Activated CD8-positive, alpha-beta memory T cell treated with anti-CD3 and anti-CD28 coated beads, Interleukin-2, amount 10 ng/mL, durations not matched to agents 7 days and 5 days (primary cell): Measurements from ENCODE around the gene MTOR. TPM values are rescaled to one million over a fixed set of nuclear protein-coding genes. Genes with fewer than 3 reads are reported as not detected.
"Not testable (repeated sequence)": the region's sequence is repeated elsewhere in the genome, so short reads cannot be mapped to it uniquely, and the experiment has no call there.

Experiments used
- ATAC-seq: fragments of 150-1000 bp; cut with Tn5 transposase; one replicate; pipeline ENCODE4 v1.10.0; 2021; ENCODE audit warnings: moderate library complexity
- CTCF ChIA-PET: fragments of 350-600 bp; sonication (Branson Sonifier 250); formaldehyde crosslinking; loops from one replicate; lab custom pipeline; 2021; ENCODE audit warnings: antibody characterized with exemption; lab: Charles Lee
- DNase-seq: peaks from one replicate; pipeline ENCODE4 v3.0.0-alpha.2; 2020
- H3K27ac Mint-ChIP-seq: one replicate; pipeline ENCODE4 v1.8.0; 2021; ENCODE audit warnings: mild to moderate bottlenecking, mixed read lengths
- H3K27me3 Mint-ChIP-seq: one replicate; pipeline ENCODE4 v1.8.0; 2021; ENCODE audit warnings: mixed read lengths
- H3K36me3 Mint-ChIP-seq: one replicate; pipeline ENCODE4 v1.8.0; 2021; ENCODE audit warnings: mild to moderate bottlenecking, mixed read lengths
- H3K4me1 Mint-ChIP-seq: one replicate; pipeline ENCODE4 v1.8.0; 2021; ENCODE audit warnings: mixed read lengths
- H3K4me3 Mint-ChIP-seq: one replicate; pipeline ENCODE4 v1.8.0; 2021; ENCODE audit warnings: mild to moderate bottlenecking, moderate library complexity, mixed read lengths
- H3K9me3 Mint-ChIP-seq: one replicate; pipeline ENCODE4 v1.8.0; 2022; ENCODE audit warnings: low read depth, mixed read lengths
- total RNA-seq, 2 experiments: library from RNA; stranded (reverse); gene quantifications; one replicate each; pipeline ENCODE4 v1.2.3, GENCODE V29; 2021

MTOR gene
- 10 to 100 TPM; 50.1 to 52.0 TPM for total RNA-seq

DNA sequence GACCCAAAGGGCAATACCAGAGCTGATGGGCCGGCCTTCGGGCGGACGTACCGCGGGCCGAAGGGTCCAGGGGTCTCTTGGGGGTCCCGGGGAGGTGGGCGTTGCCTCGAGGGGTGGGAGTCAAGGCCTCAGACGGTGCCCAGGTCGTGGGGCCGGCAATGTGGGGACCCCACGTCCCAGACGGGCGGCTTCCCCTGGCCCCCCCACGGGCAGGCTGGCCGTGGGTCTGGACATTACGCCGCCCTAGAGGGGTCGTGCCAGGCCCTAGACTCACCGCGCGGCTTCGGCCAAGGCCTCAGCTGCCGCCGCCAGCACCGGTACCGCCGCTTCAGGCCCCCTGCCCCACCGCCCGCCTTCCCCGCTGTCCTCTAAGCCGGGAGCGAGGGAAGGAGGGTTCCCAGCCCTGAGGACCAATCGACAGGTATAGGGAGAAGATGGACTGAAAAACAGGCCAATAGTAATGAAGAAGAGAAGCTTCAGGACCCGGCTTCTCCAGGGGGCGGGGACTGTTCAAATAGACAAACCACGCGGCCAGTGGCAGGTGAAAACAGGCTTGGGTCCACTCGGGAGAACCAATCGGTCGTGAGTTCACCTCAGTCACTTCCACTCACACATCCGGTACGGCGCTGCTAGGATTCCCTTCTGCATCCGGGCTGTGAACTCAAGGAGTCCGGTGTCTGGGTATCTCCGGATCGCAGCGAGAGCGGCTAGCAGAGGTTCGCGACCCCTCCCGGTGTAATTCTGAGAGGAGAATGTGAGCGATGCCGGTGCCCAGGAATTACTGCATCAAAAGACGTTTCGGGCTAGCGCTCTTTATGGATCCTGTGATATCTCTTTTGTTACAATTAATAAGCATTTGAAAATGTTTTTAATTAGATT, at the start of gene MTOR:
TSS of gene MTOR (minus strand) at position 381 of the 879 bp plus-strand sequence. CDS start 3,142 bp downstream, outside the sequence.
- peaks cover 25% of the 10 kb centered on the region for H3K4me1 Mint-ChIP-seq
- H3K4me3 Mint-ChIP-seq = peak within 1 kb of the TSS; percentile 89
- no peaks in the 10 kb centered on the region for H3K9me3 Mint-ChIP-seq
- ATAC-seq (peak; percentile 98), DNase-seq (peak; percentile 99)
- H3K27ac Mint-ChIP-seq = peak within 1 kb of the TSS; percentile 82
- H3K36me3 Mint-ChIP-seq = peaks cover 8% of the 10 kb centered on the region
- H3K27me3 Mint-ChIP-seq = no peaks in the 10 kb centered on the region
- CTCF ChIA-PET = interaction anchor here (0.9 to 3.4 kb wide), 12 partner anchors 9 to 474 kb away, joined by 3 to 16 read pairs (median 4); partner anchors contain the start of genes FBXO6 and UBIAD1

DNA sequence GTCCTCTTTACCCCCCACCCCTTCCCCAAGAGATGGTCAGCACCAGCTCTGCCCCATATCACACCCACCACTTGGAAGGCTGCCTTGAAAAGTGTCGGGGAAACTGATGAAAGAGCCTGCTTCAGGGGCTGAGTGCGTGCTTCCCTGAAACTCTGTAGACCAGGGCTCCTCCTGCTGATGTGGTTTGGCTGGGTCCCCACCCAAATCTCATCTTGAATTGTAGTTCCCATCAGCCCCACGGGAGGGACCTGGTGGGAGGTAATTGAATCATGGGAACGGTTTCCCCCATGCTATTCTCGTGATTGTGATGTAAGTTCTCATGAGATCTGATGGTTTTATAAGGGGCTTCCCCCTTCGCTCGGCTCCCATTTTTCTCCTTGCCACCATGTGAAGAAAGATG, 47.0 kb upstream of the MTOR start:
- no peaks in the 10 kb centered on the region for H3K4me1 Mint-ChIP-seq

DNA sequence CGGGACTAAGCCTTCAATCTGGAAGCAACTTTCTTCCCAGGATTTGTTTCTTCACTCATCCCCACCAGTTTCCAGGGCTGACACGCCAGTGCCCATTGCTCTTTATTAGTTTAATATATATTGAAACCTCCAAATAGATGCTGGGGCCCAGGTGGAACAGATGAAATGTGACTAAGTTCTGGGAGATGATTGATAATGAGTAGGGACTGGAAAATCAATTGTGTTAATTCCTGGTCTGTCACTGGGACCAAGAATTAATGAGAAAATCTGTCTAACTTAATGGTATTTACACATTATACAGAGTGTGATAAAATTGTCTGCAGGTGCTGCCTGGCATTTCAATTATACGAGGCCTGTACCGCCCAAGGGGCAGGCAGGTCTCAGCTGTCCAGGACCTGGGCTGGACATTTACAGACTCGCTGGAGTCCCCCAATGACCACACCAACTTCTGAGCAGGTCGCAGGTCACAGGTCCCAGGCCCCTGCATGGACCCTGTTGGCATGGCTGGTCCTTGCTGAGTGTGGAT, 46.4 kb upstream of the MTOR start:
- no peaks in the 10 kb centered on the region for H3K27me3 Mint-ChIP-seq
- no peak overlapping the region for H3K27ac Mint-ChIP-seq
- H3K36me3 Mint-ChIP-seq = no peaks in the 10 kb centered on the region
- DNase-seq = no peak
- H3K9me3 Mint-ChIP-seq = no peaks in the 10 kb centered on the region
- no peak overlapping the region for H3K4me3 Mint-ChIP-seq
- CTCF ChIA-PET = no interaction called here
- no peaks in the 10 kb centered on the region for H3K4me1 Mint-ChIP-seq
- ATAC-seq = no peak

More for the DNA sequence above, 47.0 kb upstream of the MTOR start:
- CTCF ChIA-PET = no interaction called here
- no peak for ATAC-seq
- no peaks in the 10 kb centered on the region for H3K27me3 Mint-ChIP-seq
- H3K9me3 Mint-ChIP-seq = no peaks in the 10 kb centered on the region
- no peaks in the 10 kb centered on the region for H3K36me3 Mint-ChIP-seq
- no peak overlapping the region for H3K27ac Mint-ChIP-seq
- H3K4me3 Mint-ChIP-seq = no peak overlapping the region
- no peak for DNase-seq

DNA sequence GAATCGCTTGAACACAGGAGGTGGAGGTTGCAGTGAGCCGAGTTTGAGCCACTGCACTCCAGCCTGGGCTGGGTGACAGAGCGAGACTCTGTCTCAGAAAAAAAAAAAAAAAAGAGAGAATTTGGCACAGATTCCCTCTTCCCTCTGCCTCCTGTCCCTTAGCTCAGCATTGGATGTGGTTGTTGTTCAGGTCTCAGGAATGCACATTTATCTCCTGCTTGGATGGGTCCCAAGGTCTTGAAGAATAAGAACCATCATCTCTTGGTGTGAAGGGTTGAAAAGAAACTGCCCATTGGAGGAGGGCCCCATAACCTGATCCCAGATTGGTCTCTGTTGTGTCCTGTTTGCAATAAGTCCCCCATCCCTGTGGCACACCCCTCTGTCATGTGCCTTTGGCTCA, 45.5 kb upstream of the MTOR start:
- Mint-ChIP-seq H3K36me3 (no peaks in the 10 kb centered on the region), H3K27ac (no peak overlapping the region), H3K4me3 (no peak overlapping the region), H3K9me3 (no peaks in the 10 kb centered on the region), H3K27me3 (no peaks in the 10 kb centered on the region), H3K4me1 (no peaks in the 10 kb centered on the region)
- CTCF ChIA-PET = no interaction called here
- DNase-seq (no peak), ATAC-seq (no peak)

DNA sequence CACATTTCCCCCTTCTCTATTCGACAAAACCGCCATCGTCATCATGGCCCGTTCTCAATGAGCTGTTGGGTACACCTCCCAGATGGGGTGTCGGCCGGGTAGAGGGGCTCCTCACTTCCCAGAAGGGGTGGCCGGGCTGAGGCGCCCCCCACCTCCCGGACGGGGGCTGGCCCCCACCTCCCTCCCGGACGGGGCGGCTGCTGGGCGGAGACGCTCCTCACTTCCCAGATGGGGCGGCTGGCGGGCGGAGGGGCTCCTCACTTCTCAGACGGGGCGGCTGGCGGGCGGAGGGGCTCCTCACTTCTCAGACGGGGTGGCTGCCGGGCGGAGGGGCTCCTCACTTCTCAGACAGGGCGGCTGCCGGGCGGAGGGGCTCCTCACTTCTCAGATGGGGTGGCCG, 43.2 kb upstream of the MTOR start:
- H3K4me3 Mint-ChIP-seq, CTCF ChIA-PET, H3K27ac Mint-ChIP-seq, H3K4me1 Mint-ChIP-seq, H3K36me3 Mint-ChIP-seq, DNase-seq, H3K27me3 Mint-ChIP-seq, H3K9me3 Mint-ChIP-seq, ATAC-seq: not testable (repeated sequence)

DNA sequence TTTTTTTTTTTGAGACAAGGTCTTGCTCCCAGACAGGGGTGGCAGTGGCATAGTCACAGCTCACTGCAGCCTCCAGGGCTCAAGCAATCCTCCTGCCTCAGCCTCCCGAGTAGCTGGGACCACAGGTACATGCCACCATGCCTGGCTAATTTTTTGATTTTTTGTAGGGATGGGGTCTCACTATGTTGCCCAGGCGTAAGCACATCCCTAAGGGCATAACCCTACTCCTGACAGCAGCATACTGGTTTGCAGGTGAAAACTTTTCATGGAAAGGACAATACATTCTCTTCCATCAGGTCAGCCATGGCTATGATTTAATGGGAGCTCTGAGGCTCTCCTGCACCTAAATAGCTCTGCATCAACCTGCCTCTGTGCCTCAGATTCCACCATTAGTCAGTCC, 40.0 kb upstream of the MTOR start:
- Mint-ChIP-seq H3K4me3 (no peak overlapping the region), H3K27me3 (no peaks in the 10 kb centered on the region), H3K9me3 (no peaks in the 10 kb centered on the region), H3K27ac (no peak overlapping the region), H3K4me1 (peaks cover 8% of the 10 kb centered on the region), H3K36me3 (no peaks in the 10 kb centered on the region)
- CTCF ChIA-PET = interaction anchor here (1.4 kb wide), 1 partner anchor 265 kb away, joined by 4 read pairs; no protein-coding TSS in a partner anchor
- ATAC-seq (no peak), DNase-seq (no peak)

DNA sequence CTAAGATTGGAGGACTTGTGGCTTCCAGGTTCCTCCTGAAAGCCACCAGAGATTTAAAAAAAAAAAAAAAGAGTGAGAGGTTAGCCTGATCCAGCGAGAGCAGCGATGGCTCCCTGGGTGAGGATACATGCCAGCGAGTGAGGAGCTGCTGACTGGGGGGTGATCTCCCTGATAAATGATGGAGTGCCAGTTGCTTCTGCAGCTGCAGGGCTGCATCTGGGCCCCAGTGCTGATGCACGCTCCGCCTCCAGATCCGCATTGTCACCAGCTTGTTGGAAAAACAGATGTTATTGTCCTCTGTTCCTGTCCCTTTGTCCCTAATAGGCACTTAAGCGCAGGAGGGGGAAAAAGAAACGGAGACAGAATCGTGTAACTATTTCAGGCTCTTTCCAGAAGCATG, 39.2 kb upstream of the MTOR start:
- no peak overlapping the region for H3K4me3 Mint-ChIP-seq
- H3K27ac Mint-ChIP-seq = no peak overlapping the region
- no peaks in the 10 kb centered on the region for H3K27me3 Mint-ChIP-seq
- DNase-seq = no peak
- peaks cover 3% of the 10 kb centered on the region for H3K36me3 Mint-ChIP-seq
- CTCF ChIA-PET = no interaction called here
- no peak for ATAC-seq
- no peaks in the 10 kb centered on the region for H3K9me3 Mint-ChIP-seq
- peaks cover 13% of the 10 kb centered on the region for H3K4me1 Mint-ChIP-seq

DNA sequence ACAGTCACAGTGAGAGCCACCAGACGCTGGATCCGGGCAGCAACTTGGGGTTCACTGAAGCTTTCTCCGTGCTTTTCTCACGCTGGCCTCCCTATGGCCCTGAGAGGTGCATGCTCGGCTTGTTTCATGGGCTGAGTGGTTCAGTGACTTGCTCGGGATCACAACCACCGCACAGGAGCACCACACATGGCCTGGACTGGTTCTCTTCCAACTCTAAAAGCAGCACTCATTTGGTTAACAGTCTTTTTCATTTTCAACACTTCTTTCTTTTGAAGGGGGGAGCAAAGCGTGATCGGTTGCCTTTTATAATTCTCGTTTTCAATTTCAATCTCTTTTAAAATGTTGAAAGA, 36.8 kb upstream of the MTOR start:
- H3K4me3 Mint-ChIP-seq = no peak overlapping the region
- DNase-seq (no peak), ATAC-seq (no peak)
- H3K9me3 Mint-ChIP-seq = no peaks in the 10 kb centered on the region
- CTCF ChIA-PET = interaction anchor here (0.6 to 1.3 kb wide), 2 partner anchors 262 to 344 kb away, joined by 3 read pairs; no protein-coding TSS in a partner anchor
- peaks cover 13% of the 10 kb centered on the region for H3K36me3 Mint-ChIP-seq
- H3K4me1 Mint-ChIP-seq = peaks cover 35% of the 10 kb centered on the region
- H3K27me3 Mint-ChIP-seq = no peaks in the 10 kb centered on the region
- no peak overlapping the region for H3K27ac Mint-ChIP-seq

DNA sequence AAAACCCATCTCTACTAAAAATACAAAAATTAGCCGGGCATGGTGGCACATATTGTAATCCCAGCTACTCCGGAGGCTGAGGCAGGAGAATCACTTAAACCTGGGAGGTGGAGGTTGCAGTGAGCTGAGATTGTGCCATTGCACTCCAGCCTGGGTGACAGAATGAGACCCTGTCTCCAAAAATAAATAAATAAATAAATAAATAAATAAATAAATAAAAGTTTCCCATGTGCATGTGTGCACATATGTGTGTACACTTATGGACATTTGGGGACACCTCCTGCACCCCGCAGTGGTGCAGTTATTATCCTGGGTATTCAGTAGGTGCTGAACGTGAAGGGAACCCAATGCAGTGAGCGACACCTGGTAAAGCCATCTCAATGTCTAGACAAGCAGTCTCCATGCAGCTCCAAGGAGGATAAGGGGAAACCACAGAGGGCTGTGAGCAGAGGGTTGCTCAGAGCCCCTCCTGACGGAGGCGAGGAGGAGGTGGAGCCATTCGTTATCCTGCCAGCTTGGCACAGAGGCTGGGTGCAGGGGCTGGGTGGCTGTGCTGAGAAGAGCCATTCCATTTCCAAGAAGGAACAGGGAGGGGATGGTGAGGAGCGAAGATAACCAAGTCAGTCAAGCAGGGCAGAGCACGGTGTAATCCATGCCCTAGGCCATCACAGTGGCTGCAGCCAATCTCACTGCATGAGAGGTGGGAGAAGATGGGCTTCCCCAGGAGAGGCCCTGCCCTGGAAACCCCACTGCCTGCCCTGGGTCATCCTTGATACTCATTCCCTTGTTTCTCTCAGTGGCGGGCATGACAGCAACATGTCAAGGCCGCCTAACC, 36.3 kb upstream of the MTOR start:
- H3K36me3 Mint-ChIP-seq = peaks cover 13% of the 10 kb centered on the region
- no peak for DNase-seq
- no peaks in the 10 kb centered on the region for H3K9me3 Mint-ChIP-seq
- CTCF ChIA-PET = interaction anchor here (1.3 kb wide), 1 partner anchor 261 kb away, joined by 3 read pairs; no protein-coding TSS in a partner anchor
- H3K4me3 Mint-ChIP-seq = no peak overlapping the region
- H3K4me1 Mint-ChIP-seq = peaks cover 35% of the 10 kb centered on the region
- H3K27me3 Mint-ChIP-seq = no peaks in the 10 kb centered on the region
- H3K27ac Mint-ChIP-seq = no peak overlapping the region
- no peak for ATAC-seq

DNA sequence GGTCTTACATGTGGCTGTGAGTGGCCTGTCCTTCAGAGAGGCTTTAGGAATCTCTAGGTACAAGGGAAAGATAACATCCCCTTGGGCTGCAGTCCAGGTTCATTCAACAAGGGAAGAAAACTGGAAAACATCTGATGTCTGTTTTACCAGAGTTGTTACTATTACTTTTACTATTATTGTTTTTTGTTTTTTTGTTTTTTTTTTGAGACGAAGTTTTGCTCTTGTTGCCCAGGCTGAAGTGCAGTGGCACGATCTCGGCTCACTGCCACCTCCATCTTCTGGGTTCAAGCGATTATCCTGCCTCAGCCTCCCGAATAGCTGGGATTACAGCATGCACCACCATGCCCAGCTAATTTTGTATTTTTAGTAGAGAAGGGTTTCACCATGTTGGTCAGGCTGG, 35.4 kb upstream of the MTOR start:
- not testable (repeated sequence) for H3K27ac Mint-ChIP-seq, ATAC-seq, H3K27me3 Mint-ChIP-seq, H3K4me3 Mint-ChIP-seq, H3K9me3 Mint-ChIP-seq, DNase-seq
- peaks cover 35% of the 10 kb centered on the region for H3K4me1 Mint-ChIP-seq
- H3K36me3 Mint-ChIP-seq = peaks cover 13% of the 10 kb centered on the region
- CTCF ChIA-PET = interaction anchor here (1.3 to 2.4 kb wide), 2 partner anchors 260 kb away, joined by 3 to 9 read pairs; no protein-coding TSS in a partner anchor

DNA sequence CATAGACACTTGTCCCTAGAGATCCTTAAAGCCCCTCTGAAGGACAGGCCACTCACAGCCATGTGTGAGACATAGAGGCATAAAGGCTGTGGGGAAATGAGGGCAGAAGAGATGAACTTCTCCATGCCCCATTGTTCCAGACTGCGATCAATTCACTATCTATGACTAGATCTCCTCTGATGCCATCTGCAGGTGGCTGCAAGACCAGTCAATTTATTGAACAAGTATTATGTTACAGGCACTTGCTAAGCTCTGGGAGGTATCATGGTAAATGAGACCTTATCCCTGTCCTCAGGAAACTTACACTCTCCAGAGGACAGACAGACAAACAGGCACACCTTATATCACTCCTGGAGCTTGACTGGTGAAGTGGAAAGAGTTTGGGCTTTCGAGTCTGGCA, 33.6 kb upstream of the MTOR start:
- CTCF ChIA-PET = interaction anchor here (1.1 to 2.4 kb wide), 3 partner anchors 12 to 258 kb away, joined by 3 to 9 read pairs (median 5); no protein-coding TSS in a partner anchor
- H3K9me3 Mint-ChIP-seq = no peaks in the 10 kb centered on the region
- no peak overlapping the region for H3K4me3 Mint-ChIP-seq
- ATAC-seq (no peak), DNase-seq (no peak)
- H3K4me1 Mint-ChIP-seq = peaks cover 37% of the 10 kb centered on the region
- no peaks in the 10 kb centered on the region for H3K27me3 Mint-ChIP-seq
- H3K27ac Mint-ChIP-seq = no peak overlapping the region
- peaks cover 14% of the 10 kb centered on the region for H3K36me3 Mint-ChIP-seq

DNA sequence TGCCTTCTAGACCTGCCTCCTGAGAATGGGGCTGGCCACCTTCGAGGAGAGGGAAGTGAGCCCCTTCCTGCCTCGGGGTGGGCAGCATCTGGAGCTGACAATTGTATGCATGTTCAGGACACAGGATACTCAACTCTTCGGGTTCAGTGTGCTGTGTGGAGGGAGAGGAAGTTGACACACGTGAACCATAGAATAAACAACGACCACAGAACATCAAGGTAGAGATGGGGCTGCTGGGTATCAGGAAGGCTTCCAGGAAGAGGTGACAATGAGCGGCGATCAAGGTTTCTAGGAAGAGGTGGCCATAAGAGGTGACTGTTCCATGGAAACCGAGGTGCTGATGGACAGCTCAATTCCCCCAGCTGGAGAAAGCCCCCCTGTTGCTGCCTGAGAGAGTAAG, 32.6 kb upstream of the MTOR start:
- Mint-ChIP-seq H3K9me3 (no peaks in the 10 kb centered on the region), H3K4me3 (no peak overlapping the region), H3K27me3 (no peaks in the 10 kb centered on the region), H3K4me1 (peaks cover 37% of the 10 kb centered on the region), H3K27ac (peak overlapping the region; percentile 63), H3K36me3 (peaks cover 18% of the 10 kb centered on the region)
- CTCF ChIA-PET = interaction anchor here (1.1 kb wide), 2 partner anchors 13 to 25 kb away, joined by 3 to 4 read pairs; no protein-coding TSS in a partner anchor
- no peak for ATAC-seq
- no peak for DNase-seq

DNA sequence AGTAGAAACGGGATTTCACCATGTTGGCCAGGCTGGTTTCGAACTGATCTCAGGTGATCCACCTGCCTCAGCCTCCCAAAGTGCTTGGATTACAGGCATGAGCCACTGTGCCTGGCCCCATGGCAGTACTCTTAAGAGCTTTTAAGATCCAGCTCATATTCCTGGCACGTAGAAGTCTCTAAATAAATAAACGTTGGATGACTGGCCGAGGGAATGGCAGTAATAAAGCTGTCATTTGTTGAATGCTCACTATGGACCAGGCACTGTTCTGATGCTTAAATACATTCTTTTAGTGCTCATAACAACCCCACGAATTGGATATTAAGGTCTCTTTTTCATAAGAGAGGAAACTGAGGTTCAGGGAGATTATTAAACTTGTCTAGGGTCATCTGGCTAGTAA, 31.5 kb upstream of the MTOR start:
- Mint-ChIP-seq H3K27ac (no peak overlapping the region), H3K4me3 (no peak overlapping the region), H3K27me3 (no peaks in the 10 kb centered on the region), H3K4me1 (peaks cover 34% of the 10 kb centered on the region), H3K36me3 (peaks cover 18% of the 10 kb centered on the region), H3K9me3 (no peaks in the 10 kb centered on the region)
- ATAC-seq = no peak
- no peak for DNase-seq
- CTCF ChIA-PET = interaction anchor here (1.0 to 1.4 kb wide), 3 partner anchors 12 to 352 kb away, joined by 3 to 4 read pairs (median 4); no protein-coding TSS in a partner anchor
